CD4-positive, alpha-beta memory T cell (primary cell): ENCODE results near the gene HSPA1A. TPM values are rescaled to one million over a fixed set of nuclear protein-coding genes. Genes with fewer than 3 reads are reported as not detected.

ENCODE experiments used
- CTCF ChIA-PET: fragments of 350-600 bp; sonication (Branson Sonifier 250); formaldehyde crosslinking; loops from one replicate; lab custom pipeline; 2021; ENCODE audit warnings: inconsistent platforms; ENCODE audit not compliant: partially characterized antibody; lab: Charles Lee
- POLR2A ChIA-PET: fragments of 350-600 bp; sonication (Branson Sonifier 250); formaldehyde crosslinking; loops from one replicate; lab custom pipeline; 2021; ENCODE audit not compliant: partially characterized antibody; lab: Charles Lee
- DNase-seq, 5 donors: peaks; one replicate each; pipeline versions ENCODE4 v3.0.0 to v3.0.0-alpha.2; 2020 to 2022; ENCODE audit warnings: mixed read lengths in 1 of 5
- H3K27ac ChIP-seq: one replicate; pipeline ENCODE4 v1.7.0; 2013; ENCODE audit warnings: low read depth, low read length
- H3K27me3 ChIP-seq: 2 replicates; pipeline ENCODE4 v1.7.0; 2013; ENCODE audit warnings: mild to moderate bottlenecking, low read length, moderate library complexity; ENCODE audit not compliant: insufficient read depth
- H3K36me3 ChIP-seq: 2 replicates; pipeline ENCODE4 v1.7.0; 2013; ENCODE audit warnings: mild to moderate bottlenecking, low read length, moderate library complexity; ENCODE audit not compliant: insufficient read depth
- H3K4me1 ChIP-seq: 2 replicates; pipeline ENCODE4 v1.7.0; 2013; ENCODE audit warnings: mild to moderate bottlenecking, low read length, moderate library complexity; ENCODE audit not compliant: insufficient read depth
- H3K4me3 ChIP-seq, 2 donors: one replicate each; pipeline ENCODE4 v1.7.0; 2013; ENCODE audit warnings: low read length in 2 of 2, mild to moderate bottlenecking in 1 of 2
- H3K9me3 ChIP-seq, 2 donors: one replicate each; pipeline ENCODE4 v1.7.0; 2013; ENCODE audit warnings: low read length in 2 of 2, control low read depth in 1 of 2; ENCODE audit not compliant: control insufficient read depth in 1 of 2
- H3K27ac Mint-ChIP-seq, 7 donors: one replicate each; pipeline ENCODE4 v1.8.0; 2020 to 2021; ENCODE audit warnings: mixed read lengths in 7 of 7, mild to moderate bottlenecking in 6 of 7, inconsistent platforms in 3 of 7, moderate library complexity in 3 of 7
- H3K27me3 Mint-ChIP-seq, 2 donors: one replicate each; pipeline ENCODE4 v1.8.0; 2020 to 2021; ENCODE audit warnings: mixed read lengths in 2 of 2
- H3K36me3 Mint-ChIP-seq, 2 donors: one replicate each; pipeline ENCODE4 v1.8.0; 2020 to 2021; ENCODE audit warnings: mixed read lengths in 2 of 2, inconsistent platforms in 1 of 2, mild to moderate bottlenecking in 1 of 2
- H3K4me1 Mint-ChIP-seq, 4 donors: one replicate each; pipeline ENCODE4 v1.8.0; 2020 to 2021; ENCODE audit warnings: mixed read lengths in 4 of 4, mild to moderate bottlenecking in 1 of 4
- H3K4me3 Mint-ChIP-seq, 8 donors: one replicate each; pipeline ENCODE4 v1.8.0; 2020 to 2021; ENCODE audit warnings: mixed read lengths in 8 of 8, mild to moderate bottlenecking in 7 of 8, moderate library complexity in 6 of 8, inconsistent platforms in 3 of 8
- H3K9me3 Mint-ChIP-seq, 8 donors: one replicate each; pipeline ENCODE4 v1.8.0; 2020 to 2021; ENCODE audit warnings: mixed read lengths in 8 of 8, mild to moderate bottlenecking in 5 of 8, inconsistent platforms in 3 of 8, moderate library complexity in 1 of 8
- intact Hi-C: fragments of 100-400 bp; cut with micrococcal nuclease; formaldehyde crosslinking; loops from one replicate; pipeline ENCODE4 v1.15.1; 2023
- polyA plus RNA-seq, 2 donors: library from polyadenylated mRNA; unstranded; fragments of 300-500 nt; fragmentation: Illumina TruSeq; gene quantifications; one replicate each; pipeline ENCODE4 v1.2.3, GENCODE V29; 2021
- total RNA-seq, 2 experiments: library from RNA; stranded (reverse); gene quantifications; one replicate each; pipeline ENCODE4 v1.2.3, GENCODE V29; 2021

The HSPA1A gene
- total and polyA plus RNA-seq, 4 experiments from 2014 or later, result 14.6 to 71.9 (median 70.7) TPM

GRCh38 chr6:31769684-31770371, 45.5 kb upstream of the HSPA1A start:
- peak; percentile 75 to 81 (median 80) for DNase-seq
- peak overlapping the region in 5 of 7 donors; percentile 0 to 65 (median 36) for H3K27ac Mint-ChIP-seq
- no peaks in the 10 kb centered on the region for H3K36me3 ChIP-seq
- H3K4me1 Mint-ChIP-seq, result peaks cover 15 to 34% (median 24%) of the 10 kb centered on the region in 4 donors
- no peaks in the 10 kb centered on the region for H3K9me3 Mint-ChIP-seq
- no peaks in the 10 kb centered on the region for H3K36me3 Mint-ChIP-seq
- peaks cover 35% of the 10 kb centered on the region for H3K4me1 ChIP-seq
- peak overlapping the region in 2 of 8 donors; percentile 42 to 57 for H3K4me3 Mint-ChIP-seq
- intact Hi-C loops, result loop anchor here (1.0 to 5.0 kb wide), 2 partner anchors 41 to 47 kb away; partner anchors contain the start of genes DDAH2, HSPA1A and HSPA1L
- no peak overlapping the region for H3K27ac ChIP-seq
- H3K9me3 ChIP-seq, result no peaks in the 10 kb centered on the region
- CTCF ChIA-PET, result interaction anchor here (0.6 to 12.8 kb wide), 31 partner anchors 10 to 219 kb away, joined by 3 to 173 read pairs (median 4); partner anchors contain the start of genes APOM, CLIC1, DDAH2 and HSPA1A
- H3K4me3 ChIP-seq, result no peak overlapping the region
- H3K27me3 ChIP-seq, result no peaks in the 10 kb centered on the region
- H3K27me3 Mint-ChIP-seq, result no peaks in the 10 kb centered on the region
- POLR2A ChIA-PET, result interaction anchor here (0.9 to 7.1 kb wide), 11 partner anchors 28 to 105 kb away, joined by 3 to 78 read pairs (median 5); partner anchors contain the start of genes CLIC1, DDAH2, GPANK1 and HSPA1A

DNA sequence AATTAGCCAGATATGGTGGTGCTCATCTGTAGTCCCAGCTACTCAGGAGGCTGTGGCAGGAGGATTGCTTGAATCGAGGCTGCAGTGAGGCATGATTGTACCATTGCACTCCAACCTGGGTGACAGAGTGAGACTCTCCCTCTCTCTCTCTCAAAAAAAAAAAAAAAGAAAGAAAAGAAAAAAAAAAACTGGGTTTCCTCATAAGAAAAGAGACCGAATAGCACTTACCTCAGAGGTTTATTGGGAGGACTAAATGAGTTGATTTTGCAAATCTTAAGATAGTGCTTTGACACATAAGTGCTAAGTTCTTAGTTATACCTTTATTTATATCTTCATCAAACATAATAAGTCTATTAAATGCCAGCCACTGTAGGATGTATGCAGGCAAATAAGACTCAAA, 44.5 kb upstream of the HSPA1A start:
- H3K4me1 Mint-ChIP-seq, result peaks cover 17 to 42% (median 30%) of the 10 kb centered on the region in 4 donors
- DNase-seq, result no peak
- no peaks in the 10 kb centered on the region for H3K9me3 Mint-ChIP-seq
- Histone ChIP-seq H3K9me3 (no peaks in the 10 kb centered on the region), H3K36me3 (no peaks in the 10 kb centered on the region), H3K4me3 (no peak overlapping the region), H3K27ac (no peak overlapping the region), H3K4me1 (peaks cover 45% of the 10 kb centered on the region), H3K27me3 (no peaks in the 10 kb centered on the region)
- no peaks in the 10 kb centered on the region for H3K27me3 Mint-ChIP-seq
- H3K27ac Mint-ChIP-seq, result peak overlapping the region in 6 of 7 donors; percentile 13 to 89 (median 58)
- H3K36me3 Mint-ChIP-seq, result no peaks in the 10 kb centered on the region
- intact Hi-C loops, result loop anchor here (5.0 kb wide), 1 partner anchor 46 kb away; the partner anchor contains the start of genes HSPA1A and HSPA1L
- peak overlapping the region in 3 of 8 donors; percentile 57 to 72 (median 57) for H3K4me3 Mint-ChIP-seq
- ChIA-PET CTCF (interaction anchor here (1.7 to 12.8 kb wide), 7 partner anchors 12 to 60 kb away, joined by 4 to 173 read pairs (median 11); partner anchors contain the start of genes CLIC1, DDAH2, HSPA1A and HSPA1L), POLR2A (interaction anchor here (0.6 to 7.1 kb wide), 7 partner anchors 8 to 106 kb away, joined by 3 to 78 read pairs (median 7); partner anchors contain the start of genes CLIC1, GPANK1, HSPA1B and MSH5)

DNA sequence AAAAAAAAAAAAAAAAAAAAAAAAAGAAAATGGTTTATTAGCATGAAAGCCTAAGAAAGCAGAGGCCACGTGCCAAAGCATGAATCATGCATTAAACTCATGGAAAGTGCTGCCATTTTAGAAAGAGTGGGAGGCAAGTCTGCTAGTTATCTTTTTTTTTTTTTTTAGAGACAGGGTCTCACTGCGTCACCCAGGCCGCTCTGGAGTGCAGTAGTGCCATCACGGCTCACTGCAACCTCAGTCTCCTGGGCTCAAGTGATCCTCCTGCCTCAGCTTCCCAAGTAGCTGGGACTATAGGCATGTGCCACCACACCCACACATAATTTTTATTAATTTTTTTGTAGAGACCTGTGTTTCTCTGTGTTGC, 43.4 kb upstream of the HSPA1A start:
- Mint-ChIP-seq H3K27me3 (no peaks in the 10 kb centered on the region), H3K27ac (peak overlapping the region in 5 of 7 donors; percentile 84 to 90 (median 85)), H3K9me3 (no peaks in the 10 kb centered on the region), H3K4me3 (peak overlapping the region; percentile 18 to 81 (median 72)), H3K36me3 (no peaks in the 10 kb centered on the region), H3K4me1 (peaks cover 20 to 52% (median 38%) of the 10 kb centered on the region in 4 donors)
- H3K36me3 ChIP-seq, result no peaks in the 10 kb centered on the region
- no peak overlapping the region for H3K27ac ChIP-seq
- H3K4me1 ChIP-seq, result peaks cover 56% of the 10 kb centered on the region
- ChIA-PET POLR2A (interaction anchor here (0.9 to 7.1 kb wide), 8 partner anchors 24 to 58 kb away, joined by 3 to 78 read pairs (median 7); partner anchors contain the start of genes CLIC1, DDAH2, HSPA1B and LSM2), CTCF (interaction anchor here (0.7 to 12.8 kb wide), 3 partner anchors 35 to 59 kb away, joined by 3 to 173 read pairs (median 22); partner anchors contain the start of genes CLIC1, DDAH2 and MSH5)
- no peak for DNase-seq
- no peaks in the 10 kb centered on the region for H3K27me3 ChIP-seq
- intact Hi-C loops, result loop anchor here (2.0 to 5.0 kb wide), 2 partner anchors 33 to 45 kb away; partner anchors contain the start of genes HSPA1A and HSPA1L
- H3K4me3 ChIP-seq, result no peak overlapping the region
- H3K9me3 ChIP-seq, result no peaks in the 10 kb centered on the region

GRCh38 chr6:31775184-31775583, 40.2 kb upstream of the HSPA1A start:
- no peak for DNase-seq
- POLR2A ChIA-PET, result interaction anchor here (1.1 to 7.1 kb wide), 4 partner anchors 20 to 52 kb away, joined by 5 to 78 read pairs (median 8); partner anchors contain the start of genes CLIC1, HSPA1B, LSM2 and MSH5
- Mint-ChIP-seq H3K27me3 (no peaks in the 10 kb centered on the region), H3K27ac (no peak overlapping the region), H3K4me3 (peak overlapping the region in 3 of 8 donors; percentile 6 to 41 (median 39)), H3K9me3 (no peaks in the 10 kb centered on the region), H3K4me1 (peaks cover 18 to 54% (median 40%) of the 10 kb centered on the region in 4 donors), H3K36me3 (peaks cover 0 to 17% of the 10 kb centered on the region in 2 donors)
- H3K9me3 ChIP-seq, result no peaks in the 10 kb centered on the region
- no peak overlapping the region for H3K4me3 ChIP-seq
- CTCF ChIA-PET, result interaction anchor here (1.5 to 12.8 kb wide), 3 partner anchors 11 to 41 kb away, joined by 4 to 173 read pairs (median 5); partner anchors contain the start of genes CLIC1, DDAH2 and MSH5
- intact Hi-C loops, result no loop called here
- no peak overlapping the region for H3K27ac ChIP-seq
- peaks cover 61% of the 10 kb centered on the region for H3K4me1 ChIP-seq
- H3K36me3 ChIP-seq, result peaks cover 7% of the 10 kb centered on the region
- H3K27me3 ChIP-seq, result no peaks in the 10 kb centered on the region

DNA sequence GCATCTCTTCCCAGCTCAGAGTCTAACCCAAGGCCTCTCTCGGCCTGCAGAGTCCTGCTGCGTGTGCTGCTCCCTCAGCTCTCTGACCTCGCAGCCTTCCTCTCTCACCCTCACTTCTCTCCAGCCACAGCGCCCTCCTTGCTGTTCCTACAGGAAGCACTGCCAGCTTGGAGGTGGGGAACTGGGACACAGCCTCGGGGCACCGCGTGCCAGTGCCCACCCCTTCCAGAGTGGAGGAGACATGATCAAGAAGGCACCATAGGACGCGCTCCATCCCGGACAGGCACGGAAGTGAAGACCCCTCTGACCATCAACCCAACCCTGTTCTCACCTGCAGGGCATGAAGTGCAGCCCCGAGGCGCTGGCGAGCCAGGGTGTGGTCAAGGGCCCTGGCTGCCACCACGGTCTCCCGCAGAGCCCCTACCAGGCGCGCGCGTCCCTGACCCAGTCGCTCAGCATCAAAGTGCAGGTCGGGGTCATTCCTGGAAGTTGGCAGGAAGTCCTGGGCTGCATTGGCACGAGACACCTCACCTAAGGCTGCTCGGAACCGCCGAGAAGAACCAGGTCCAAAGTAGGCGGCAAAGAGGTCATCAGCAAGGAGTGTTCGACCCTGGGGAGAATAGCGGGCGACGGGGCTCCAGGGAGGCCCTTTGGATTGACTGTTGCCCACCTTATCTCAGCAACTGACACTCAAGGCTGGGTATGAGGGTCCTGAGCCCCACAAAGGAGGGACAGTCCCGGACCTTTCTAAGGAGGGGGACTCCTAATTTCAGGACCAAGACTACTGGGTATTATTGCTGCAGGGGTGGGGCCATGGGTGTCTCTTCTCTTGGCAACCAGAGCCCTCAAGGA, 39.5 kb upstream of the HSPA1A start:
- no peak overlapping the region for H3K4me3 ChIP-seq
- H3K4me1 Mint-ChIP-seq, result peaks cover 18 to 54% (median 39%) of the 10 kb centered on the region in 4 donors
- CTCF ChIA-PET, result interaction anchor here (1.5 to 12.8 kb wide), 3 partner anchors 11 to 42 kb away, joined by 4 to 173 read pairs (median 5); partner anchors contain the start of genes CLIC1, DDAH2 and MSH5
- no peak for DNase-seq
- no peaks in the 10 kb centered on the region for H3K9me3 ChIP-seq
- no peaks in the 10 kb centered on the region for H3K27me3 Mint-ChIP-seq
- peaks cover 0 to 24% of the 10 kb centered on the region in 2 donors for H3K36me3 Mint-ChIP-seq
- H3K9me3 Mint-ChIP-seq, result no peaks in the 10 kb centered on the region
- peak overlapping the region; percentile 46 for H3K27ac ChIP-seq
- intact Hi-C loops, result loop anchor here (2.0 kb wide), 1 partner anchor 19 kb away; the partner anchor contains the start of gene VARS1
- H3K4me1 ChIP-seq, result peaks cover 57% of the 10 kb centered on the region
- POLR2A ChIA-PET, result interaction anchor here (1.1 to 7.1 kb wide), 5 partner anchors 19 to 87 kb away, joined by 4 to 78 read pairs (median 6); partner anchors contain the start of genes CLIC1, HSPA1B, LSM2 and MSH5
- H3K27ac Mint-ChIP-seq, result peak overlapping the region; percentile 29 to 78 (median 66)
- H3K36me3 ChIP-seq, result peaks cover 14% of the 10 kb centered on the region
- no peaks in the 10 kb centered on the region for H3K27me3 ChIP-seq
- peak overlapping the region in 5 of 8 donors; percentile 44 to 73 (median 61) for H3K4me3 Mint-ChIP-seq

DNA sequence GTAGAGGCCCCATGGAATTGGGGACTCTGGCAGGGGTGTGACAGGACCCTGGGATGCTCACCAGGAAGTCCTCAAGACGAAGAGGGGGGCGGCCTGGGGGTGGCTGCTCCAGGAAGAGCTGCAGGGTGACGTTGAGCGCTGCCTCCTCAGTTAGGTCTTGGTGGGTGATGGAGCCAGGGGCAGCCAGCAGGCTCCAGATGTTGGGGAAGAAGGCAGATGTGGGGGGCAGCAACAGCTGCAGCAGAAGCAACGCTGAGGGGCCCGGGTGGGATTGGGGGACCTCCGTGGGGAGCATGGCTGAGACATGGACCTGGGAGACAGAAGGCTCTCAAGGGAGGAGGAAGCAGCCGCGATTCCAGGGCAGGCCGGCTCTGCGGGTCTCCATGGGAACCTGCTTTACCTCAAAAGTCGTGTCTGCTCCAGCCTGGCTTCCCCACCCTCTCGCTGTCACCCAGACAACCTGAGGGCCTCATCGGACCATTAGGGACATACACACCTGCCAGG, 38.8 kb upstream of the HSPA1A start:
- H3K9me3 ChIP-seq, result no peaks in the 10 kb centered on the region
- CTCF ChIA-PET, result interaction anchor here (12.8 kb wide), 1 partner anchor 43 kb away, joined by 173 read pairs; the partner anchor contains the start of genes CLIC1, DDAH2 and MSH5
- no peak for DNase-seq
- H3K27me3 ChIP-seq, result no peaks in the 10 kb centered on the region
- peak overlapping the region; percentile 46 for H3K27ac ChIP-seq
- peaks cover 50% of the 10 kb centered on the region for H3K4me1 ChIP-seq
- Mint-ChIP-seq H3K36me3 (peaks cover 0 to 26% of the 10 kb centered on the region in 2 donors), H3K9me3 (no peaks in the 10 kb centered on the region), H3K27me3 (no peaks in the 10 kb centered on the region), H3K4me3 (peak overlapping the region; percentile 27 to 75 (median 58)), H3K4me1 (peaks cover 14 to 48% (median 33%) of the 10 kb centered on the region in 4 donors), H3K27ac (peak overlapping the region; percentile 19 to 78 (median 65))
- intact Hi-C loops, result loop anchor here (2.0 kb wide), 1 partner anchor 18 kb away; the partner anchor contains the start of gene VARS1
- POLR2A ChIA-PET, result interaction anchor here (1.2 to 1.9 kb wide), 3 partner anchors 19 to 87 kb away, joined by 3 to 10 read pairs (median 4); partner anchors contain the start of genes MSH5 and VARS1
- peak overlapping the region in 1 of 2 donors; percentile 30 for H3K4me3 ChIP-seq
- peaks cover 20% of the 10 kb centered on the region for H3K36me3 ChIP-seq
